AG10803 (cell line): ENCODE measurements around the gene POLR1A.

Experiments used
- DNase-seq: peaks from one replicate; pipeline ENCODE4 v3.0.0; 2010; ENCODE audit warnings: low read depth
- H3K4me3 ChIP-seq: 2 replicates; pipeline ENCODE4 v1.5.1; 2011; ENCODE audit warnings: mild to moderate bottlenecking, low read length, control low read depth
- CTCF ChIP-seq: conservative IDR thresholded peaks from 2 replicates; pipeline ENCODE4 v1.5.1; 2011; ENCODE audit warnings: mild to moderate bottlenecking, low read length, control low read depth, inconsistent platforms

POLR1A gene

GRCh38 chr2:86052676-86053075 is 53.0 kb downstream of the POLR1A start:
- H3K4me3 ChIP-seq: no peak overlapping the region
- DNase-seq: no peak
- no peak for TF ChIP-seq CTCF

- no peak for TF ChIP-seq CTCF
- no peak for DNase-seq
- H3K4me3 ChIP-seq: no peak overlapping the region
Measured at GRCh38 chr2:86052265-86052664, 53.4 kb downstream of the POLR1A start.

GRCh38 chr2:86050301-86050700 is 55.4 kb downstream of the POLR1A start:
- TF ChIP-seq CTCF: no peak
- H3K4me3 ChIP-seq: no peak overlapping the region
- DNase-seq: no peak

GRCh38 chr2:86049529-86049928 is 56.2 kb downstream of the POLR1A start:
- no peak for TF ChIP-seq CTCF
- H3K4me3 ChIP-seq: no peak overlapping the region
- DNase-seq: no peak

GRCh38 chr2:86048888-86049287 is 56.8 kb downstream of the POLR1A start:
- DNase-seq: no peak
- TF ChIP-seq CTCF: no peak
- H3K4me3 ChIP-seq: no peak overlapping the region

GRCh38 chr2:86048383-86048701 is 57.3 kb downstream of the POLR1A start:
- DNase-seq: no peak
- H3K4me3 ChIP-seq: no peak overlapping the region
- TF ChIP-seq CTCF: no peak

- H3K4me3 ChIP-seq: no peak overlapping the region
- no peak for TF ChIP-seq CTCF
- DNase-seq: no peak
Measured at GRCh38 chr2:86047575-86048382, 57.9 kb downstream of the POLR1A start.
